ENCODE results near the gene ZFP37. TPM values are rescaled to one million over a fixed set of nuclear protein-coding genes. Genes with fewer than 3 reads are reported as not detected.
"Not testable (repeated sequence)": the region's sequence is repeated elsewhere in the genome, so short reads cannot be mapped to it uniquely, and the experiment has no call there.

ZFP37 gene
- total RNA-seq, 1 donor = 3.3 TPM

DNA sequence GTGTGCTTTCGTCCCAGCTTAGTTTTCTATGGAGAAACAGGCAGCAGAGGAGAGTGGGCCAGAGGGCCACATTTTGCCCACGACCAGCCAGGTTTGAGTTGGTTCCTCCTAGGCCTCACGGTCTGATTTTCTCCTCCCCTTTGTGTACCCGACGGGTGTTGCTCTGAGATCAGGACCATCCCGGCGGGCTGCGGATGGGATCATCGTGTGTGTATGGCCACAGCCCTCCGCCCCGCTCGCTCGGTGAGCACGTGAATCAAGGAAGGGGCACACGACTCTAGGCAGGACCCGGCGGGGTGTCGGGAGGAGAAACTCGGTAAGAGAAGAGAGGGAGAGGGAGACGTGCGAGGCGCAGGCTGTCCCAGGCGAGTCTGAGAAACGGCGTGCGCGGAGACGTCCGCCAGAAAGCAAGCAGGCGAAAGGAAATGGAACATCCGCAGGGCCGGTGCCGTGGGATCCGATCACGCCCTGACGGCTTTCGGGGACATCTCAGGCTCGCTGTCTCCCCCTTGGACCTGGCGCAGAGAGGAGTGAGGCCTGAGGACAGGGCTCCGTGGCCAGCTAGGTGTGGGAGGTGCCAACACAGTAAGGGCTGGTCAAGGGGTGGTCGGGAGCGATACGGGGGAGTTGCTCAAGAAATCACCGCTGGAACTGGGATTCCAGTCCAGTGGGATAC lies 5.9 kb upstream of the ZFP37 start:
- H3K4me2 ChIP-seq (ENCODE audit: insufficient read depth, low read length) = not testable (repeated sequence)

DNA sequence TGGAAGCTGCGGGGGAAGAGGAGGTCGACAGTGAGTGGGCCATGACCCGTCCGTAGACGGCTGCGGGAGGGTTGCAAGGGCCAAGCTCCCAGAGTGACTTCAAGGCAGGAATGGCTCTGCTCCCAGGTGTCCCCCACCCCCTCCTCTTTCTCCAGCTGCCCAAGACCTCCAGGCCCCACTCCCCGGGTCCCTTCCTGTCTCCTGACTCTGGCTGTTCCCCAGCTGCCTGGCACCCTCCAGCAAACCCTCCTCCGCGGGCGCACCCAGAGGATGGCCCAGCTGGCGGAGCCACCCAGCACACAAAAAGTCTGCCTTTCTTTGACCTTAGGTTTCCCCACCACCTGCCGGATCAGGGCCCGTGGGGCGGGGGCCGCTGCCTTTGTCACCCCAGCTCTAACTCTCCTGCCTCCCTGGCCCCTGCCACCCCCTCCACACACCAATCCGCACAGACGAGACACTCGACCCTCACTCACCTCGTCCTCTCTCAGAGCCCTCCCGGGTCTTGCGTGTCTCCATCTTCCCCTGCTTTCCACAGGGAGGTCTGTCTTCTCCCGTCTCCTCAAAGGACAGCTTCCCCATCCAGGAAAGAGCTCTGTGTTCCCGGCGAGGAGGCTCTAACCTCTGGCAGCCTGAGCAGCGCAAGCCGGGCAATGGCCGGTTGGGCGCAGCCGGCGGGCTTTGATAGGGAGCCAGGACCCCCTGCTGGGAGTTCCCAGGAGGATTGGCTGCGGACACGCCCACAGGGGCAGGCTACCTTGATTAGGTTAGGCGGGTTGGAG lies 4.7 kb upstream of the ZFP37 start:
- H3K36me3 ChIP-seq (ENCODE audit: insufficient read depth, low read length); H3K4me1 ChIP-seq (ENCODE audit: insufficient read depth, low read length); H3K79me2 ChIP-seq (ENCODE audit: insufficient read depth, low read length); H2AFZ ChIP-seq (ENCODE audit: low read length); H4K20me1 ChIP-seq (ENCODE audit: insufficient read depth, low read length); H3K27ac ChIP-seq (ENCODE audit: low read depth, low read length); DNase-seq (ENCODE audit: insufficient read length, low spot score, missing footprints); H3K4me2 ChIP-seq (ENCODE audit: insufficient read depth, low read length); H3K9me3 ChIP-seq (ENCODE audit: low read depth, low read length); H3K4me3 ChIP-seq (ENCODE audit: insufficient read depth, low read length): not testable (repeated sequence)
- peaks cover 25% of the 10 kb centered on the region for H3K27me3 ChIP-seq (ENCODE audit: insufficient read depth, low read length)

More for the DNA sequence above, 5.9 kb upstream of the ZFP37 start:
- H3K27me3 ChIP-seq (ENCODE audit: insufficient read depth, low read length) = peaks cover 25% of the 10 kb centered on the region
- not testable (repeated sequence) for H4K20me1 ChIP-seq (ENCODE audit: insufficient read depth, low read length); H3K79me2 ChIP-seq (ENCODE audit: insufficient read depth, low read length); H3K9me3 ChIP-seq (ENCODE audit: low read depth, low read length); H3K4me3 ChIP-seq (ENCODE audit: insufficient read depth, low read length); H2AFZ ChIP-seq (ENCODE audit: low read length); DNase-seq (ENCODE audit: insufficient read length, low spot score, missing footprints); H3K4me1 ChIP-seq (ENCODE audit: insufficient read depth, low read length); H3K27ac ChIP-seq (ENCODE audit: low read depth, low read length); H3K36me3 ChIP-seq (ENCODE audit: insufficient read depth, low read length)

DNA sequence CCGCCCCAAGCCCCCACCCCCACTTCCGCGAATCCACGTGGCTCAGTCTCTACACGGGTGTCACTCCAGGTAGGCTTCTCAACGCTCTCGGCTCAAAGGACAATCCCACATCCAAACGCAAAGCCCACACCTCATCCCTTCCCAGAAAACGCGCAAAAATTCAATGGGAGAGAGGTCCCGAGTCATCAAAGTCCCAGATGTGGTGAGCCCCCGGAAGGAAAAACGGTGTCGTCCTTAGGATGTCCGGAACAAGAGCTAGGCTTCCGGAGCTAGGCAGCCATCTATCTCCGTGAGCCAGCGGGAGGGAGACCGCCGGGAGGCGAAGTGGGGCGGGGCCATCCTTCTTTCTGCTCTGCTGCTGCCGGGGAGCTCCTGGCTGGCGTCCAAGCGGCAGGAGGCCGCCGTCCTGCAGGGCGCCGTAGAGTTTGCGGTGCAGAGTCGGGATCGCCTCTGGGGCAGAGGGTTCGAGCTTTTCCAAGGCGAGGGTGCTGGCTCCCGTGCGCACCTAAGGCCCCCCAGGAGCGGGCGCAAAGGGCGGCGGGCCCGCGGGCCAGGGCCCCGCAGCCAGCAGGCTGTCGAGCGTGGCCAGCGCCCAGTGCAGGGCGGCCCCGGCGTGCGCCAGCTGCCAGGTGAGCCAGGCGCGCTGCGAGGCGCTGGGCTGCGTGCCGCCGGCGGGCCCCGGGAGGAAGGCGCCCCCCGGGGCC lies 3.2 kb upstream of the ZFP37 start:
- not testable (repeated sequence) for H3K4me2 ChIP-seq (ENCODE audit: insufficient read depth, low read length); H3K27ac ChIP-seq (ENCODE audit: low read depth, low read length); H3K4me1 ChIP-seq (ENCODE audit: insufficient read depth, low read length); H4K20me1 ChIP-seq (ENCODE audit: insufficient read depth, low read length); H3K36me3 ChIP-seq (ENCODE audit: insufficient read depth, low read length); H3K4me3 ChIP-seq (ENCODE audit: insufficient read depth, low read length); H3K79me2 ChIP-seq (ENCODE audit: insufficient read depth, low read length); H3K9me3 ChIP-seq (ENCODE audit: low read depth, low read length)
- Histone ChIP-seq H2AFZ (ENCODE audit: low read length) (peak overlapping the region; percentile 35), H3K27me3 (ENCODE audit: insufficient read depth, low read length) (peaks cover 25% of the 10 kb centered on the region)
- DNase-seq (ENCODE audit: insufficient read length, low spot score, missing footprints) = peak; percentile 88

- H3K4me1 ChIP-seq (ENCODE audit: insufficient read depth, low read length) = no peaks in the 10 kb centered on the region
- no peaks in the 10 kb centered on the region for H3K36me3 ChIP-seq (ENCODE audit: insufficient read depth, low read length)
- TF ChIP-seq, protein P1, sequence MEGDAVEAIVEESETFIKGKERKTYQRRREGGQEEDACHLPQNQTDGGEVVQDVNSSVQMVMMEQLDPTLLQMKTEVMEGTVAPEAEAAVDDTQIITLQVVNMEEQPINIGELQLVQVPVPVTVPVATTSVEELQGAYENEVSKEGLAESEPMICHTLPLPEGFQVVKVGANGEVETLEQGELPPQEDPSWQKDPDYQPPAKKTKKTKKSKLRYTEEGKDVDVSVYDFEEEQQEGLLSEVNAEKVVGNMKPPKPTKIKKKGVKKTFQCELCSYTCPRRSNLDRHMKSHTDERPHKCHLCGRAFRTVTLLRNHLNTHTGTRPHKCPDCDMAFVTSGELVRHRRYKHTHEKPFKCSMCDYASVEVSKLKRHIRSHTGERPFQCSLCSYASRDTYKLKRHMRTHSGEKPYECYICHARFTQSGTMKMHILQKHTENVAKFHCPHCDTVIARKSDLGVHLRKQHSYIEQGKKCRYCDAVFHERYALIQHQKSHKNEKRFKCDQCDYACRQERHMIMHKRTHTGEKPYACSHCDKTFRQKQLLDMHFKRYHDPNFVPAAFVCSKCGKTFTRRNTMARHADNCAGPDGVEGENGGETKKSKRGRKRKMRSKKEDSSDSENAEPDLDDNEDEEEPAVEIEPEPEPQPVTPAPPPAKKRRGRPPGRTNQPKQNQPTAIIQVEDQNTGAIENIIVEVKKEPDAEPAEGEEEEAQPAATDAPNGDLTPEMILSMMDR (IDR thresholded peaks at IDR 0.05; ENCODE audit: extremely low read depth, low read depth, low read length) = no peak
- H4K20me1 ChIP-seq (ENCODE audit: insufficient read depth, low read length) = no peaks in the 10 kb centered on the region
- peak overlapping the region; percentile 93 for H2AFZ ChIP-seq (ENCODE audit: low read length)
- H3K4me3 ChIP-seq (ENCODE audit: insufficient read depth, low read length) = peak overlapping the region; percentile 83
- H3K79me2 ChIP-seq (ENCODE audit: insufficient read depth, low read length) = peaks cover 34% of the 10 kb centered on the region
- H3K27ac ChIP-seq (ENCODE audit: low read depth, low read length) = peak overlapping the region; percentile 88
- peaks cover 15% of the 10 kb centered on the region for H3K9me3 ChIP-seq (ENCODE audit: low read depth, low read length)
- peaks cover 20% of the 10 kb centered on the region for H3K27me3 ChIP-seq (ENCODE audit: insufficient read depth, low read length)
- no peak for DNase-seq (ENCODE audit: insufficient read length, low spot score, missing footprints)
- H3K4me2 ChIP-seq (ENCODE audit: insufficient read depth, low read length) = peak overlapping the region; percentile 81
These were observed 669 bp upstream of the ZFP37 start for GRCh38 chr9:113057193-113057592.

DNA sequence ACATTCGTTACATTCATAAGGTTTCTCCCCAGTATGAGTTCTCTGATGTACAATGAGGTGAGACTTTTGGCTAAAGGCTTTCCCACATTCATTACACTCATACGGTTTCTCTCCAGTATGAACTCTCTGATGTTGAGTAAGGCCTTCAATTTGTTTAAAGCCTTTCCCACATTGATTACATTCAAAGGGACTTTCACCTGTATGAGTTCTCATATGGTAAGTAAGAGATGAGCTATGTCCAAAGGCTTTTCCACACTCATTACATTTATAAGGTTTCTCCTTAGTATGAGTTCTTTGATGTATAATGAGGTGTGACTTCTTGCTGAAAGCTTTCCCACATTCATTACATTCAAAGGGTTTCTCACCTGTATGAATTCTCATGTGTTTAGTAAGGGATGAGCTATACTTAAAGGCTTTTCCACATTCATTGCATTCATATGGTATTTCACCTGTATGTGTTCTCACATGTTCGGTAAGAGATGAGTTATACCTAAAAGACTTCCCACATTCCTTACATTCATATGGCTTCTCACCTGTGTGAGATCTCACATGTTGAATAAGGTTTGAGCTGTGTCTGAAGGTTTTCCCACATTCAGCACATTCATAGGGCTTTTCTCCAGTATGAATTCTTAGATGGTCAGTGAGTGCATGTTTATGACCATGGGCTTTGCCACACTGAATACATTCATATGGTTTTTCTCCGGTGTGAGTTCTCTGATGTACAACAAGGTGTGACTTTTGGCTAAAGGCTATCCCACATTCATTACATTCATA lies 13.5 kb downstream of the ZFP37 start:
- no peaks in the 10 kb centered on the region for H3K4me1 ChIP-seq (ENCODE audit: insufficient read depth, low read length)
- no peak overlapping the region for H3K4me3 ChIP-seq (ENCODE audit: insufficient read depth, low read length)
- H3K36me3 ChIP-seq (ENCODE audit: insufficient read depth, low read length) = peaks cover 46% of the 10 kb centered on the region
- no peaks in the 10 kb centered on the region for H4K20me1 ChIP-seq (ENCODE audit: insufficient read depth, low read length)
- no peaks in the 10 kb centered on the region for H3K79me2 ChIP-seq (ENCODE audit: insufficient read depth, low read length)
- DNase-seq (ENCODE audit: insufficient read length, low spot score, missing footprints) = no peak
- TF ChIP-seq, protein P1 (IDR thresholded peaks at IDR 0.05; ENCODE audit: extremely low read depth, low read depth, low read length) = no peak
- no peak overlapping the region for H3K4me2 ChIP-seq (ENCODE audit: insufficient read depth, low read length)
- no peak overlapping the region for H3K27ac ChIP-seq (ENCODE audit: low read depth, low read length)
- peaks cover 62% of the 10 kb centered on the region for H3K9me3 ChIP-seq (ENCODE audit: low read depth, low read length)
- H2AFZ ChIP-seq (ENCODE audit: low read length) = no peak overlapping the region
- H3K27me3 ChIP-seq (ENCODE audit: insufficient read depth, low read length) = no peaks in the 10 kb centered on the region

Measured in osteoblast (primary cell).